ENCODE measurements around the gene FAM90A1. TPM values are rescaled to one million over a fixed set of nuclear protein-coding genes. Genes with fewer than 3 reads are reported as not detected.
"Not testable (repeated sequence)": the region's sequence is repeated elsewhere in the genome, so short reads cannot be mapped to it uniquely, and the experiment has no call there.

Gene FAM90A1
- total RNA-seq, 1 experiment from 2014 or later, result not detected

DNA sequence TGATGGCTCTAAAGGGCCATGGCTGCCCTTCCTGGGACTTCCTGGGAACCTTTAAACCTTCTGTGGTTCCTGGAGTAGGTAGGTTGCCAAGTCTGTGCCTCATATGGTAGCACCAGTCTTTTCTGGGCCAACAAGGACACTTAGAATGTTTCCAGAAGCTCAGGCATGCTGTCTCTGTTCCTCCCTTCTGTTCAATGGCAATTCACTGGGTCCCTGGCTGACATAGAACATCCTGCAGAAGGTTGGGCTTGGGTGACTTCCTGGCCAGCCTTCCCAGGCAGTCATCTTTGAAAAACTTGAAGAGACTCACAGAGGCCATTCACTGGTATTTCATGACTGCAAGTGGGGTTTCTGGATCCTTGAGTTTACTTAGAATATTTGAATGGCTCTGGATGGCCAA lies 46.1 kb downstream of the FAM90A1 start:
- POLR2A ChIA-PET (ENCODE audit: unreplicated experiment); H3K27me3 ChIP-seq (ENCODE audit: low read length); H3K9ac ChIP-seq (ENCODE audit: low read length); H3K9me2 ChIP-seq (replicated peaks; ENCODE audit: low read length); H3K4me1 ChIP-seq (ENCODE audit: insufficient read depth, low read length); H3K4me2 ChIP-seq (ENCODE audit: low read length); H3K27ac ChIP-seq (ENCODE audit: low read length); H3K79me2 ChIP-seq (ENCODE audit: low read length); H2AFZ ChIP-seq (ENCODE audit: low read length); H3K9me3 ChIP-seq (ENCODE audit: low read length); H3F3A ChIP-seq (ENCODE audit: low read length, unreplicated experiment); DNase-seq; BruUV-seq (replicated peaks); H3K36me3 ChIP-seq (ENCODE audit: low read depth, low read length); H3K4me3 ChIP-seq (ENCODE audit: low read length); CTCF ChIA-PET; intact Hi-C loops (cut with micrococcal nuclease); ATAC-seq; H4K20me1 ChIP-seq (ENCODE audit: low read length): not testable (repeated sequence)

GRCh38 chr12:8179989-8180585 lies 47.3 kb downstream of the FAM90A1 start:
- H3K9me3 ChIP-seq (ENCODE audit: low read length); POLR2A ChIA-PET (ENCODE audit: unreplicated experiment); H4K20me1 ChIP-seq (ENCODE audit: low read length); H3F3A ChIP-seq (ENCODE audit: low read length, unreplicated experiment); H3K9me2 ChIP-seq (replicated peaks; ENCODE audit: low read length); H3K4me1 ChIP-seq (ENCODE audit: insufficient read depth, low read length); H3K27me3 ChIP-seq (ENCODE audit: low read length); CTCF ChIA-PET; ATAC-seq; BruUV-seq (replicated peaks); H3K27ac ChIP-seq (ENCODE audit: low read length); H3K36me3 ChIP-seq (ENCODE audit: low read depth, low read length); H3K79me2 ChIP-seq (ENCODE audit: low read length): not testable (repeated sequence)
- Histone ChIP-seq H2AFZ (ENCODE audit: low read length) (peak overlapping the region; percentile 78), H3K4me3 (ENCODE audit: low read length) (peak overlapping the region; percentile 64), H3K9ac (ENCODE audit: low read length) (peak overlapping the region; percentile 48), H3K4me2 (ENCODE audit: low read length) (peak overlapping the region; percentile 69)
- DNase-seq, result peak; percentile 65
- intact Hi-C loops (cut with micrococcal nuclease), result loop anchor here (1.0 kb wide), 1 partner anchor 71 kb away; no protein-coding TSS in a partner anchor
- TF ChIP-seq, protein P1, sequence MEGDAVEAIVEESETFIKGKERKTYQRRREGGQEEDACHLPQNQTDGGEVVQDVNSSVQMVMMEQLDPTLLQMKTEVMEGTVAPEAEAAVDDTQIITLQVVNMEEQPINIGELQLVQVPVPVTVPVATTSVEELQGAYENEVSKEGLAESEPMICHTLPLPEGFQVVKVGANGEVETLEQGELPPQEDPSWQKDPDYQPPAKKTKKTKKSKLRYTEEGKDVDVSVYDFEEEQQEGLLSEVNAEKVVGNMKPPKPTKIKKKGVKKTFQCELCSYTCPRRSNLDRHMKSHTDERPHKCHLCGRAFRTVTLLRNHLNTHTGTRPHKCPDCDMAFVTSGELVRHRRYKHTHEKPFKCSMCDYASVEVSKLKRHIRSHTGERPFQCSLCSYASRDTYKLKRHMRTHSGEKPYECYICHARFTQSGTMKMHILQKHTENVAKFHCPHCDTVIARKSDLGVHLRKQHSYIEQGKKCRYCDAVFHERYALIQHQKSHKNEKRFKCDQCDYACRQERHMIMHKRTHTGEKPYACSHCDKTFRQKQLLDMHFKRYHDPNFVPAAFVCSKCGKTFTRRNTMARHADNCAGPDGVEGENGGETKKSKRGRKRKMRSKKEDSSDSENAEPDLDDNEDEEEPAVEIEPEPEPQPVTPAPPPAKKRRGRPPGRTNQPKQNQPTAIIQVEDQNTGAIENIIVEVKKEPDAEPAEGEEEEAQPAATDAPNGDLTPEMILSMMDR (conservative IDR thresholded peaks at IDR 0.05; ENCODE audit: low read depth, low read length), result peak; percentile 52; the same call in 1 of the 2 replicates

DNA sequence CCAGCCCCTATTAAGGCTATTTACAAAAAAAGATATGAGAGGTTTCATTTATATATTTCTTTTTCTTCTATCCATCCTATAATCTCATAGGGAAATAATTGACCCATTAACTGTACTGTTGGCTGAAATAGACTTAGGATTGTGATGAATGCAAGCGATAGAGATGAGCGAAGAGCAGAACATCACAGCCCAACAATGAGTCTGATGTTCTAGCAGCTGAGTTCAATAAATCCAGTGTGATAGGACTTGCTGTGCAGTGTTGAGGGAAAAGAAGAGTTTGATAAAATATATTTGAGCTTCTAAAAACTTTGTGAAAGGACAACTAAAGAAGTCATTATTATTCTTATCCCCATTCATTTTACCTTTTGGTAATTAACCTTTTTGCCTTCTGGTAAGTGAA lies 54.5 kb downstream of the FAM90A1 start:
- BruUV-seq (replicated peaks); H3K4me3 ChIP-seq (ENCODE audit: low read length); H3K27ac ChIP-seq (ENCODE audit: low read length); H3K4me2 ChIP-seq (ENCODE audit: low read length); intact Hi-C loops (cut with micrococcal nuclease); H3K4me1 ChIP-seq (ENCODE audit: insufficient read depth, low read length); CTCF ChIA-PET; H3K9ac ChIP-seq (ENCODE audit: low read length); H3K79me2 ChIP-seq (ENCODE audit: low read length); H3K9me2 ChIP-seq (replicated peaks; ENCODE audit: low read length); POLR2A ChIA-PET (ENCODE audit: unreplicated experiment); H3K9me3 ChIP-seq (ENCODE audit: low read length); ATAC-seq; H3K36me3 ChIP-seq (ENCODE audit: low read depth, low read length); H3F3A ChIP-seq (ENCODE audit: low read length, unreplicated experiment); DNase-seq; H4K20me1 ChIP-seq (ENCODE audit: low read length); H2AFZ ChIP-seq (ENCODE audit: low read length); H3K27me3 ChIP-seq (ENCODE audit: low read length): not testable (repeated sequence)

Other genes starting within 250 kb of the FAM90A1 start
- gene FOXJ2, start 194.9 kb downstream of the FAM90A1 start, total RNA-seq (2014; rRNA removed), result 6.9 and 10.0 TPM in 2 replicates
- not detected in 2 replicates for gene C3AR1, start 161.3 kb downstream of the FAM90A1 start, total RNA-seq (2014; rRNA removed)
- 27.8 and 34.8 TPM in 2 replicates for gene NECAP1, start 145.3 kb downstream of the FAM90A1 start, total RNA-seq (2014; rRNA removed)
- gene CLEC4A, start 104.0 kb downstream of the FAM90A1 start, total RNA-seq (2014; rRNA removed), result 0.51 TPM in 1 of 2 replicates, not detected in the other
- gene ZNF705A, start 70.6 kb downstream of the FAM90A1 start, total RNA-seq (2014; rRNA removed), result not detected in 2 replicates
- gene CLEC6A, start 228.3 kb upstream of the FAM90A1 start, total RNA-seq (2014; rRNA removed), result not detected in 2 replicates